NCI-H1048 (cell line): Measurements from ENCODE around the gene ZNF385B.

Experiments
- DNase-seq: peaks from one replicate; lab custom pipeline; 2025; lab: John Stamatoyannopoulos, UW

ZNF385B gene

GRCh38 chr2:179438654-179439053 lies 422.8 kb downstream of the ZNF385B start:
- DNase-seq: no peak

- no peak for DNase-seq
These were observed 424.0 kb downstream of the ZNF385B start for GRCh38 chr2:179437430-179437829.

- no peak for DNase-seq
These were observed 425.8 kb downstream of the ZNF385B start for GRCh38 chr2:179435566-179435965.

GRCh38 chr2:179435000-179435399 lies 426.4 kb downstream of the ZNF385B start:
- no peak for DNase-seq

- DNase-seq: no peak
These were observed 427.1 kb downstream of the ZNF385B start for GRCh38 chr2:179434357-179434756.

GRCh38 chr2:179432751-179433150 lies 428.7 kb downstream of the ZNF385B start:
- no peak for DNase-seq

- no peak for DNase-seq
These were observed 431.8 kb downstream of the ZNF385B start for GRCh38 chr2:179429597-179429996.

- DNase-seq: no peak
These were observed 432.3 kb downstream of the ZNF385B start for GRCh38 chr2:179429060-179429471.

GRCh38 chr2:179428649-179429048 lies 432.8 kb downstream of the ZNF385B start:
- DNase-seq: no peak

- no peak for DNase-seq
These were observed 434.3 kb downstream of the ZNF385B start for GRCh38 chr2:179427065-179427464.

GRCh38 chr2:179424571-179424970 lies 436.8 kb downstream of the ZNF385B start:
- no peak for DNase-seq

- no peak for DNase-seq
These were observed 439.3 kb downstream of the ZNF385B start for GRCh38 chr2:179422037-179422643.

GRCh38 chr2:179417436-179417949 lies 443.9 kb downstream of the ZNF385B start:
- DNase-seq: no peak

GRCh38 chr2:179412112-179412511 lies 449.3 kb downstream of the ZNF385B start:
- DNase-seq: no peak

GRCh38 chr2:179410552-179411356 lies 450.7 kb downstream of the ZNF385B start:
- DNase-seq: peak; percentile 5

- DNase-seq: no peak
These were observed 457.8 kb downstream of the ZNF385B start for GRCh38 chr2:179403624-179404023.

GRCh38 chr2:179393481-179393880 lies 467.9 kb downstream of the ZNF385B start:
- no peak for DNase-seq
